Measurements from ENCODE around the gene SAA2. TPM values are rescaled to one million over a fixed set of nuclear protein-coding genes. Genes with fewer than 3 reads are reported as not detected.

The SAA2 gene
- total RNA-seq (2021) = 1.2 TPM in 1 of 2 replicates, not detected in the other
- percentile 15 among the genes with signal in this experiment for Bru-seq, nascent RNA
- percentile 46 among the genes with signal in this experiment for BruChase-seq, experiment 1, labeled RNA remaining after a 2-hour chase
- BruChase-seq, experiment 2, labeled RNA remaining after a 6-hour chase = percentile 20 among the genes with signal in this experiment
- long read RNA-seq = 0 reads

DNA sequence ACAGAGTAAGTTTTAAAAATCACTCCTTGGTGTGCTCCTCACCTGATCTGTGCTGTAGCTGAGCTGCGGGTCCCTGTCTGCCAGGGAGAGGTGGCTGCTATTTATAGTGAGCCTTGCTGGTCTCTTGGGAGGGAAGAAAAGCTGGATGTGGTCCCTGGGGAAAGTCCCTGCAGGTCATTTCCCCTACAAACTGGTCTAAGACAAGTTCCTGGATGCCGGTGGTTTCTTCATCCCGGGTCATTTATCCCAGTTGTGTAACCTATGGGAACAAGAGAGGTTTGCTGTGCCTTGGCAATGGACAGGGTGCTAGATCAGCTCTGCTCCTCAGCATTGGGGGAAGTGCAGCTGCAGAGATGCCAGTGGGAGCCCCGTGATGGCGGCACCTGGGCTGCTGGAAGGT is at the start of gene SAA2:
TSS of gene SAA2 (minus strand) at position 108 of the 400 bp plus-strand sequence. CDS start 657 bp downstream, outside the sequence.
- POLR2A ChIA-PET (ENCODE audit: unreplicated experiment) = no interaction called here

DNA sequence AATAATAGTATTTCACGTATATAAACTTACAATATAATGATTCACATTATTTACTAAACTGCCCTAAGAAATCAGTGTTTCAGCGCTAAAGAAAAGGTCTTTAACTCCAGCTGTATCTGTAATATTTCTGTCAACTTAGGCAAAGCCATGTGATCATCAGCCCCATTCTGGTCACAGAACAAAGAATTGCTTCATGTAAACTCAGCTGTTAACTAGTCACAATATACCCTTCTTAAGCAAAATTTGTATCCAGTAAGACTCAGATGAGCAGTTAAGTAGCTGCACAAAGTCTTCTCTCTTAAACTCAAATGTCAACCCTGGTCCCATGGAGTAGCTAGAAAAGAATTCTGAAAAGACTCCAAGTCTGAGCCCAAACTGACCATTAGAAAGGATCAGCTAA is 46.8 kb upstream of the SAA2 start:
- intact Hi-C loops (cut with micrococcal nuclease; ENCODE audit: unreplicated experiment) = loop anchor here (10.0 kb wide), 1 partner anchor 219 kb away; no protein-coding TSS in a partner anchor
- Histone ChIP-seq H3K9me3 (ENCODE audit: insufficient read depth, low read depth) (no peaks in the 10 kb centered on the region), H3K79me2 (ENCODE audit: low read depth) (no peaks in the 10 kb centered on the region), H2AFZ (no peak overlapping the region), H4K20me1 (ENCODE audit: insufficient read depth) (no peaks in the 10 kb centered on the region), H3F3A (ENCODE audit: insufficient read depth, low read depth) (no peaks in the 10 kb centered on the region), H3K36me3 (ENCODE audit: low read depth) (peaks cover 56% of the 10 kb centered on the region), H3K4me3 (no peak overlapping the region), H3K4me1 (replicated peaks; ENCODE audit: insufficient read depth) (no peaks in the 10 kb centered on the region), H3K27ac (no peak overlapping the region), H3K27me3 (ENCODE audit: insufficient read depth, low read depth) (no peaks in the 10 kb centered on the region), H3K9me2 (ENCODE audit: insufficient read depth) (no peaks in the 10 kb centered on the region), H3K4me2 (no peak overlapping the region)
- TF ChIP-seq, protein P1, sequence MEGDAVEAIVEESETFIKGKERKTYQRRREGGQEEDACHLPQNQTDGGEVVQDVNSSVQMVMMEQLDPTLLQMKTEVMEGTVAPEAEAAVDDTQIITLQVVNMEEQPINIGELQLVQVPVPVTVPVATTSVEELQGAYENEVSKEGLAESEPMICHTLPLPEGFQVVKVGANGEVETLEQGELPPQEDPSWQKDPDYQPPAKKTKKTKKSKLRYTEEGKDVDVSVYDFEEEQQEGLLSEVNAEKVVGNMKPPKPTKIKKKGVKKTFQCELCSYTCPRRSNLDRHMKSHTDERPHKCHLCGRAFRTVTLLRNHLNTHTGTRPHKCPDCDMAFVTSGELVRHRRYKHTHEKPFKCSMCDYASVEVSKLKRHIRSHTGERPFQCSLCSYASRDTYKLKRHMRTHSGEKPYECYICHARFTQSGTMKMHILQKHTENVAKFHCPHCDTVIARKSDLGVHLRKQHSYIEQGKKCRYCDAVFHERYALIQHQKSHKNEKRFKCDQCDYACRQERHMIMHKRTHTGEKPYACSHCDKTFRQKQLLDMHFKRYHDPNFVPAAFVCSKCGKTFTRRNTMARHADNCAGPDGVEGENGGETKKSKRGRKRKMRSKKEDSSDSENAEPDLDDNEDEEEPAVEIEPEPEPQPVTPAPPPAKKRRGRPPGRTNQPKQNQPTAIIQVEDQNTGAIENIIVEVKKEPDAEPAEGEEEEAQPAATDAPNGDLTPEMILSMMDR (conservative IDR thresholded peaks at IDR 0.05) = no peak
- no peak for TF ChIP-seq EZH2 (IDR thresholded peaks at IDR 0.05; ENCODE audit: low read depth)
- POLR2A ChIA-PET (ENCODE audit: unreplicated experiment) = no interaction called here
- DNase-seq = no peak
- BruUV-seq (replicated peaks) = no TSS peak
- CTCF ChIA-PET = no interaction called here

More for the DNA sequence above, at the start of gene SAA2:
- H3K4me1 ChIP-seq (replicated peaks; ENCODE audit: insufficient read depth) = peaks cover 11% of the 10 kb centered on the region
- TF ChIP-seq, protein P1 (conservative IDR thresholded peaks at IDR 0.05) = no peak
- no peak for TF ChIP-seq EZH2 (IDR thresholded peaks at IDR 0.05; ENCODE audit: low read depth)
- CTCF ChIA-PET = interaction anchor here (0.5 to 0.6 kb wide), 2 partner anchors 235 to 446 kb away, joined by 3 to 7 read pairs; no protein-coding TSS in a partner anchor
- no peaks in the 10 kb centered on the region for H3K79me2 ChIP-seq (ENCODE audit: low read depth)
- H2AFZ ChIP-seq = no peak within 1 kb of the TSS
- no peaks in the 10 kb centered on the region for H3K9me2 ChIP-seq (ENCODE audit: insufficient read depth)
- intact Hi-C loops (cut with micrococcal nuclease; ENCODE audit: unreplicated experiment) = loop anchor here (10.0 kb wide), 2 partner anchors 406 to 486 kb away; no protein-coding TSS in a partner anchor
- H3K27me3 ChIP-seq (ENCODE audit: insufficient read depth, low read depth) = no peaks in the 10 kb centered on the region
- no TSS peak for BruUV-seq (replicated peaks)
- H3K4me3 ChIP-seq = no peak within 1 kb of the TSS
- no peaks in the 10 kb centered on the region for H4K20me1 ChIP-seq (ENCODE audit: insufficient read depth)
- H3K4me2 ChIP-seq = no peak within 1 kb of the TSS
- no peaks in the 10 kb centered on the region for H3K36me3 ChIP-seq (ENCODE audit: low read depth)
- H3K27ac ChIP-seq = no peak within 1 kb of the TSS
- peak in 1 of 2 experiments; percentile 58 for DNase-seq
- H3F3A ChIP-seq (ENCODE audit: insufficient read depth, low read depth) = peaks cover 3% of the 10 kb centered on the region; the same call in 1 of the 2 replicates
- no peaks in the 10 kb centered on the region for H3K9me3 ChIP-seq (ENCODE audit: insufficient read depth, low read depth)

DNA sequence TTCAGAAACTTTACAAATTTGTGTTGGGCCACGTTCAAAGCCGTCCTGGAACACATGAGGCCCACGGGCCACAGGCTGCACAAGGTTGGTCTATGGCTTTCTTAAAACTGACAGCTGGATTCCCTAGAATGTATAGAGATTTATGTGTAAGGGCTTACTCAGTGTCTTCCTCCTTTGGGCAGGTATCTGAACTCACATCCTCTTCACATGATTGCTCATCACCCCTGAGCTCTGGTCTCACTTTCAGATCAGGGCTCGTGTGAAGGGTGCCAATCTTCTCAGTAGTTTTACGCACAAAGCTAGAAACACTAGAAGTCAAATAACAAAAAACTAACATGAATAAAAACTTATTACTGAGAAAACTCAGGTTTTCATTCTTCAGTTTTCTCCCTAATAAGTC is 46.4 kb upstream of the SAA2 start:
- Histone ChIP-seq H3K27ac (no peak overlapping the region), H3K4me3 (no peak overlapping the region), H3K4me1 (replicated peaks; ENCODE audit: insufficient read depth) (no peaks in the 10 kb centered on the region), H3K79me2 (ENCODE audit: low read depth) (no peaks in the 10 kb centered on the region), H3K36me3 (ENCODE audit: low read depth) (peaks cover 54% of the 10 kb centered on the region), H3K27me3 (ENCODE audit: insufficient read depth, low read depth) (no peaks in the 10 kb centered on the region), H4K20me1 (ENCODE audit: insufficient read depth) (no peaks in the 10 kb centered on the region), H3K9me3 (ENCODE audit: insufficient read depth, low read depth) (no peaks in the 10 kb centered on the region), H3K4me2 (no peak overlapping the region), H3K9me2 (ENCODE audit: insufficient read depth) (no peaks in the 10 kb centered on the region), H3F3A (ENCODE audit: insufficient read depth, low read depth) (no peaks in the 10 kb centered on the region), H2AFZ (no peak overlapping the region)
- no TSS peak for BruUV-seq (replicated peaks)
- no peak for TF ChIP-seq EZH2 (IDR thresholded peaks at IDR 0.05; ENCODE audit: low read depth)
- TF ChIP-seq, protein P1 (conservative IDR thresholded peaks at IDR 0.05) = no peak
- ChIA-PET POLR2A (ENCODE audit: unreplicated experiment) (interaction anchor here (0.6 kb wide), 1 partner anchor 99 kb away, joined by 4 read pairs; the partner anchor contains the start of gene LDHA), CTCF (interaction anchor here (0.6 kb wide), 1 partner anchor 15 kb away, joined by 3 read pairs; no protein-coding TSS in a partner anchor)
- no peak for DNase-seq
- intact Hi-C loops (cut with micrococcal nuclease; ENCODE audit: unreplicated experiment) = loop anchor here (10.0 kb wide), 1 partner anchor 220 kb away; no protein-coding TSS in a partner anchor

All from PC-9 (cell line).